Liver (tissue), 9 donors: Measurements from ENCODE around the gene ANKRD65. TPM values are rescaled to one million over a fixed set of nuclear protein-coding genes. Genes with fewer than 3 reads are reported as not detected.
"Not testable (repeated sequence)": the region's sequence is repeated elsewhere in the genome, so short reads cannot be mapped to it uniquely, and the experiment has no call there.

ENCODE experiments used
- DNase-seq: peaks from one replicate; pipeline ENCODE4 v3.0.0-alpha.2; 2017; ENCODE audit warnings: low spot score
- H3K27ac ChIP-seq, 2 donors: one replicate each; pipeline ENCODE4 v1.7.0; 2013; ENCODE audit warnings: inconsistent platforms in 2 of 2, low read length in 2 of 2, control low read depth in 1 of 2, low read depth in 1 of 2, mild to moderate bottlenecking in 1 of 2
- H3K27me3 ChIP-seq, 4 donors: one replicate each; pipeline versions ENCODE4 v1.6.1 to v1.7.0; 2013; ENCODE audit warnings: low read length in 3 of 4, inconsistent platforms in 1 of 4, mild to moderate bottlenecking in 1 of 4, moderate library complexity in 1 of 4; ENCODE audit not compliant: control insufficient read depth in 4 of 4, insufficient read depth in 4 of 4
- H3K36me3 ChIP-seq, 4 donors: one replicate each; pipeline versions ENCODE4 v1.6.1 to v1.7.0; 2013; ENCODE audit warnings: low read length in 3 of 4, mild to moderate bottlenecking in 3 of 4, low read depth in 1 of 4, moderate library complexity in 1 of 4; ENCODE audit not compliant: control insufficient read depth in 4 of 4, insufficient read depth in 3 of 4
- H3K4me1 ChIP-seq, 4 donors: one replicate each; pipeline versions ENCODE4 v1.6.1 to v1.7.0; 2013; ENCODE audit warnings: low read length in 3 of 4, mild to moderate bottlenecking in 3 of 4, moderate library complexity in 1 of 4; ENCODE audit not compliant: control insufficient read depth in 4 of 4, insufficient read depth in 4 of 4
- H3K4me3 ChIP-seq, 3 donors: one replicate each; pipeline versions ENCODE4 v1.6.1 to v1.7.0; 2013; ENCODE audit warnings: low read length in 3 of 3, control low read depth in 1 of 3, low read depth in 1 of 3, mild to moderate bottlenecking in 1 of 3
- H3K9ac ChIP-seq, 2 donors: one replicate each; pipeline ENCODE4 v1.7.0; 2013; ENCODE audit warnings: low read length in 2 of 2, mild to moderate bottlenecking in 2 of 2, moderate library complexity in 2 of 2, control low read depth in 1 of 2, low read depth in 1 of 2
- H3K9me3 ChIP-seq, 4 donors: one replicate each; pipeline versions ENCODE4 v1.6.1 to v1.7.0; 2013; ENCODE audit warnings: low read length in 3 of 4; ENCODE audit not compliant: control insufficient read depth in 4 of 4
- ATF3 ChIP-seq: IDR thresholded peaks from 2 replicates; pipeline ENCODE4 v1.6.1; 2016; ENCODE audit warnings: antibody characterized with exemption
- CTCF ChIP-seq: fragments of 150-350 bp; IDR thresholded peaks from 2 replicates; pipeline ENCODE4 v1.5.1; 2017; ENCODE audit warnings: improper control_type of control experiment, low read depth, low read length; ENCODE audit not compliant: missing input control
- FOXA2 ChIP-seq: IDR thresholded peaks from 2 replicates; pipeline ENCODE4 v1.6.1; 2016; ENCODE audit warnings: antibody characterized with exemption
- GABPA ChIP-seq, 2 donors: IDR thresholded peaks in 1 of 2; conservative IDR thresholded peaks in 1 of 2; 2 replicates each; pipeline ENCODE4 v1.6.1; 2016; ENCODE audit warnings: antibody characterized with exemption in 2 of 2, mild to moderate bottlenecking in 1 of 2, moderate library complexity in 1 of 2
- HNF4A ChIP-seq, 2 donors: conservative IDR thresholded peaks; 2 replicates each; pipeline ENCODE4 v1.6.1; 2016; ENCODE audit warnings: antibody characterized with exemption in 2 of 2, mild to moderate bottlenecking in 2 of 2
- JUND ChIP-seq, 2 donors: IDR thresholded peaks; 2 replicates each; pipeline ENCODE4 v1.6.1; 2016; ENCODE audit warnings: antibody characterized with exemption in 2 of 2
- MAX ChIP-seq: IDR thresholded peaks from 2 replicates; pipeline ENCODE4 v1.6.1; 2016; ENCODE audit warnings: antibody characterized with exemption
- NR2F2 ChIP-seq: IDR thresholded peaks from 2 replicates; pipeline ENCODE4 v1.6.1; 2016; ENCODE audit warnings: antibody characterized with exemption
- RAD21 ChIP-seq, 2 donors: IDR thresholded peaks; 2 replicates each; pipeline ENCODE4 v1.6.1; 2016; ENCODE audit warnings: antibody characterized with exemption in 2 of 2, mild to moderate bottlenecking in 2 of 2
- REST ChIP-seq: IDR thresholded peaks from 2 replicates; pipeline ENCODE4 v1.6.1; 2016; ENCODE audit warnings: antibody characterized with exemption, mild to moderate bottlenecking
- RXRA ChIP-seq, 2 donors: IDR thresholded peaks; 2 replicates each; pipeline ENCODE4 v1.6.1; 2017 to 2018; ENCODE audit warnings: antibody characterized with exemption in 2 of 2, mild to moderate bottlenecking in 1 of 2
- TAF1 ChIP-seq: conservative IDR thresholded peaks from 2 replicates; pipeline ENCODE4 v1.6.1; 2016; ENCODE audit warnings: antibody characterized with exemption, mild to moderate bottlenecking
- YY1 ChIP-seq: IDR thresholded peaks from 2 replicates; pipeline ENCODE4 v1.6.1; 2016; ENCODE audit warnings: antibody characterized with exemption, mild to moderate bottlenecking
- WGBS: extraction: QIAGEN DNeasy Blood & Tissue Kit; methylation state at CpG from one replicate; pipeline ENCODE4 v1.1.7; 2013; 5-methylcytosine and 5-hydroxymethylcytosine counted together
- polyA plus RNA-seq, 2 donors: library from polyadenylated mRNA; stranded (reverse) in 1 of 2; unstranded in 1 of 2; fragments of 200-250 nt in 1 of 2; fragments of >200 nt in 1 of 2; fragmentation: Nextera tagmentation in 1 of 2; extraction: Ambion mirVana in 1 of 2; gene quantifications; one replicate each; pipeline versions ENCODE4 v1.2.1 to v1.2.3, GENCODE V29; 2013 to 2015
- total RNA-seq, 2 donors: library from RNA; depleted of rRNA; stranded (reverse); fragments of >200 nt; gene quantifications; one replicate each; pipeline ENCODE4 v1.2.3, GENCODE V29; 2014
- donor health status: healthy.
- donor health status: healthy.
- donor health status: healthy.
- donor health status: healthy.
- donor health status: healthy.

ANKRD65 gene
- total and polyA plus RNA-seq, 4 donors = 0.14 to 0.31 (median 0.23) TPM

- Histone ChIP-seq H3K9ac (no peak overlapping the region), H3K27me3 (no peaks in the 10 kb centered on the region)
Observed at GRCh38 chr1:1455366-1455884, 34.3 kb upstream of the ANKRD65 start.

GRCh38 chr1:1454286-1455056, 33.4 kb upstream of the ANKRD65 start:
- H3K27ac ChIP-seq, H3K9me3 ChIP-seq, DNase-seq, H3K27me3 ChIP-seq, H3K36me3 ChIP-seq, H3K4me1 ChIP-seq, H3K9ac ChIP-seq, H3K4me3 ChIP-seq: not testable (repeated sequence)
- WGBS = 84% methylated on average over 36 of the region's 41 CpGs

More at GRCh38 chr1:1455366-1455884, 34.3 kb upstream of the ANKRD65 start:
- Histone ChIP-seq H3K27ac (no peak overlapping the region), H3K36me3 (no peaks in the 10 kb centered on the region), H3K4me1 (peaks cover 0 to 5% (median 2%) of the 10 kb centered on the region in 4 donors), H3K9me3 (no peaks in the 10 kb centered on the region), H3K4me3 (no peak overlapping the region)
- no peak for DNase-seq
- 89% methylated on average over 30 of the region's 30 CpGs for WGBS
- TF ChIP-seq MAX = no peak
- no peak for TF ChIP-seq RAD21 (IDR thresholded peaks at IDR 0.05)
- no peak for TF ChIP-seq REST
- no peak for TF ChIP-seq GABPA (IDR thresholded peaks at IDR 0.05 in 1 of 2, conservative IDR thresholded peaks at IDR 0.05 in 1 of 2)
- TF ChIP-seq FOXA2 = no peak
- TF ChIP-seq HNF4A (conservative IDR thresholded peaks at IDR 0.05) = no peak

GRCh38 chr1:1452882-1453281, 31.8 kb upstream of the ANKRD65 start:
- Histone ChIP-seq H3K27me3 (no peaks in the 10 kb centered on the region), H3K27ac (no peak overlapping the region), H3K36me3 (no peaks in the 10 kb centered on the region), H3K9ac (no peak overlapping the region), H3K9me3 (no peaks in the 10 kb centered on the region), H3K4me3 (no peak overlapping the region), H3K4me1 (peaks cover 0 to 5% (median 2%) of the 10 kb centered on the region in 4 donors)
- 96% methylated on average over 16 of the region's 16 CpGs for WGBS
- DNase-seq = no peak
- TF ChIP-seq REST = no peak
- TF ChIP-seq TAF1 = no peak
- TF ChIP-seq ATF3 = no peak
- no peak for TF ChIP-seq GABPA (IDR thresholded peaks at IDR 0.05 in 1 of 2, conservative IDR thresholded peaks at IDR 0.05 in 1 of 2)
- TF ChIP-seq NR2F2 = no peak
- TF ChIP-seq RXRA (IDR thresholded peaks at IDR 0.05) = no peak
- no peak for TF ChIP-seq FOXA2
- no peak for TF ChIP-seq HNF4A (conservative IDR thresholded peaks at IDR 0.05)
- no peak for TF ChIP-seq MAX
- no peak for TF ChIP-seq YY1
- TF ChIP-seq JUND (IDR thresholded peaks at IDR 0.05) = no peak
- no peak for TF ChIP-seq CTCF
